Measurements from ENCODE around the gene ABCB8. TPM values are rescaled to one million over a fixed set of nuclear protein-coding genes. Genes with fewer than 3 reads are reported as not detected.

Gene ABCB8
- total RNA-seq, 1 donor from 2014 or later: 7.9 TPM

GRCh38 chr7:150986099-150986512 is 42.1 kb upstream of the ABCB8 start:
- H3K36me3 Mint-ChIP-seq: no peaks in the 10 kb centered on the region
- TF ChIP-seq, protein P1, sequence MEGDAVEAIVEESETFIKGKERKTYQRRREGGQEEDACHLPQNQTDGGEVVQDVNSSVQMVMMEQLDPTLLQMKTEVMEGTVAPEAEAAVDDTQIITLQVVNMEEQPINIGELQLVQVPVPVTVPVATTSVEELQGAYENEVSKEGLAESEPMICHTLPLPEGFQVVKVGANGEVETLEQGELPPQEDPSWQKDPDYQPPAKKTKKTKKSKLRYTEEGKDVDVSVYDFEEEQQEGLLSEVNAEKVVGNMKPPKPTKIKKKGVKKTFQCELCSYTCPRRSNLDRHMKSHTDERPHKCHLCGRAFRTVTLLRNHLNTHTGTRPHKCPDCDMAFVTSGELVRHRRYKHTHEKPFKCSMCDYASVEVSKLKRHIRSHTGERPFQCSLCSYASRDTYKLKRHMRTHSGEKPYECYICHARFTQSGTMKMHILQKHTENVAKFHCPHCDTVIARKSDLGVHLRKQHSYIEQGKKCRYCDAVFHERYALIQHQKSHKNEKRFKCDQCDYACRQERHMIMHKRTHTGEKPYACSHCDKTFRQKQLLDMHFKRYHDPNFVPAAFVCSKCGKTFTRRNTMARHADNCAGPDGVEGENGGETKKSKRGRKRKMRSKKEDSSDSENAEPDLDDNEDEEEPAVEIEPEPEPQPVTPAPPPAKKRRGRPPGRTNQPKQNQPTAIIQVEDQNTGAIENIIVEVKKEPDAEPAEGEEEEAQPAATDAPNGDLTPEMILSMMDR (IDR thresholded peaks at IDR 0.05): peak; percentile 77
- no peak for TF ChIP-seq EZH2 (IDR thresholded peaks at IDR 0.05)
- TF ChIP-seq EZH2phosphoT487 (IDR thresholded peaks at IDR 0.05): no peak
- peaks cover 23% of the 10 kb centered on the region for H3K4me1 Mint-ChIP-seq
- no peak overlapping the region for H2AFZ ChIP-seq (replicated peaks)
- peak; percentile 85 for DNase-seq (ENCODE audit: low spot score)
- no peaks in the 10 kb centered on the region for H3K9me3 ChIP-seq (ENCODE audit: low read depth)
- no peaks in the 10 kb centered on the region for H3F3A ChIP-seq (ENCODE audit: low read depth)
- peaks cover 3% of the 10 kb centered on the region for H4K20me1 ChIP-seq (ENCODE audit: low read depth)
- H3K27ac Mint-ChIP-seq: no peak overlapping the region
- no peak overlapping the region for H3K4me3 Mint-ChIP-seq
- peaks cover 36% of the 10 kb centered on the region for H3K27me3 Mint-ChIP-seq (ENCODE audit: insufficient read depth, low read depth)
- H3K4me2 ChIP-seq: no peak overlapping the region
- no peaks in the 10 kb centered on the region for H3K36me3 ChIP-seq
- H3K27me3 ChIP-seq: peaks cover 36% of the 10 kb centered on the region
- H3K4me1 ChIP-seq: peaks cover under 1% of the 10 kb centered on the region
- no peak overlapping the region for H3K27ac ChIP-seq
- no peak overlapping the region for H3K9ac ChIP-seq
- H3K79me2 ChIP-seq (ENCODE audit: low read depth): no peaks in the 10 kb centered on the region
- H3K4me3 ChIP-seq: no peak overlapping the region
- H3K9me3 Mint-ChIP-seq: peaks cover 7% of the 10 kb centered on the region

DNA sequence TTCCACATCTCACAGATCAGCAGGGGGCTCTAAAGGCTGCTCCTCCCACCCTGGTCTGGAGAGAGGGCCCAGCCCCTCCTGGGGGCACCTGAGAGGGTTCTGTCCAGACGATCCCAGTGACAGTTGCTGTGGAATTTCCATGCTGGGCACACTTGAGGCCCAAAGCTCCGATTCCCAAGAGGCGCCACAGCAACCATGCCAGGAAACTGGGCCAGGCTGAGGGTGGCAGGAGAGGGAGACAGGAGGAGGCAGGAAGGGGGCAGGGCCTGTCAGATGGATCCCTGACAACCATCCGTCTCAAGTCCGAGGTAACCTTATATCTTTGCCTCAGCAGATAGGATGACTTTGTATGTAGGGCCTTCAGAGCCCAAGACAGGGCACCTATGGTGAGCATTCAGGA is 41.7 kb upstream of the ABCB8 start:
- H3K9ac ChIP-seq: no peak overlapping the region
- no peaks in the 10 kb centered on the region for H3F3A ChIP-seq (ENCODE audit: low read depth)
- no peaks in the 10 kb centered on the region for H3K9me3 ChIP-seq (ENCODE audit: low read depth)
- H3K79me2 ChIP-seq (ENCODE audit: low read depth): no peaks in the 10 kb centered on the region
- H3K27me3 Mint-ChIP-seq (ENCODE audit: insufficient read depth, low read depth): peaks cover 32% of the 10 kb centered on the region
- TF ChIP-seq, protein P1 (IDR thresholded peaks at IDR 0.05): no peak
- peaks cover 20% of the 10 kb centered on the region for H3K4me1 Mint-ChIP-seq
- H3K27ac Mint-ChIP-seq: no peak overlapping the region
- H3K4me1 ChIP-seq: no peaks in the 10 kb centered on the region
- no peaks in the 10 kb centered on the region for H3K36me3 ChIP-seq
- H3K4me3 Mint-ChIP-seq: no peak overlapping the region
- H2AFZ ChIP-seq (replicated peaks): no peak overlapping the region
- H3K4me3 ChIP-seq: no peak overlapping the region
- peaks cover 32% of the 10 kb centered on the region for H3K27me3 ChIP-seq
- H3K9me3 Mint-ChIP-seq: peaks cover 7% of the 10 kb centered on the region
- DNase-seq (ENCODE audit: low spot score): no peak
- no peak overlapping the region for H3K4me2 ChIP-seq
- H3K27ac ChIP-seq: no peak overlapping the region
- H3K36me3 Mint-ChIP-seq: no peaks in the 10 kb centered on the region
- H4K20me1 ChIP-seq (ENCODE audit: low read depth): peaks cover 3% of the 10 kb centered on the region

- DNase-seq (ENCODE audit: low spot score): peak; percentile 84
- H3F3A ChIP-seq (ENCODE audit: low read depth): peaks cover 5% of the 10 kb centered on the region
- H3K4me3 ChIP-seq: peak overlapping the region; percentile 38
- H3K79me2 ChIP-seq (ENCODE audit: low read depth): no peaks in the 10 kb centered on the region
- Mint-ChIP-seq H3K36me3 (no peaks in the 10 kb centered on the region), H3K9me3 (peaks cover 9% of the 10 kb centered on the region), H3K27ac (no peak overlapping the region), H3K27me3 (ENCODE audit: insufficient read depth, low read depth) (peaks cover 14% of the 10 kb centered on the region), H3K4me1 (peaks cover 26% of the 10 kb centered on the region), H3K4me3 (peak overlapping the region; percentile 69)
- no peak overlapping the region for H3K9ac ChIP-seq
- H3K4me2 ChIP-seq: peak overlapping the region; percentile 66
- peak overlapping the region; percentile 57 for H2AFZ ChIP-seq (replicated peaks)
- H3K9me3 ChIP-seq (ENCODE audit: low read depth): no peaks in the 10 kb centered on the region
- H3K36me3 ChIP-seq: no peaks in the 10 kb centered on the region
- peaks cover 12% of the 10 kb centered on the region for H3K27me3 ChIP-seq
- no peak overlapping the region for H3K27ac ChIP-seq
- peaks cover 12% of the 10 kb centered on the region for H3K4me1 ChIP-seq
- TF ChIP-seq, protein P1 (IDR thresholded peaks at IDR 0.05): peak; percentile 92
- no peak for TF ChIP-seq EZH2phosphoT487 (IDR thresholded peaks at IDR 0.05)
- peaks cover 3% of the 10 kb centered on the region for H4K20me1 ChIP-seq (ENCODE audit: low read depth)
Observed at GRCh38 chr7:150988230-150989226, 39.7 kb upstream of the ABCB8 start.

Measured in neural progenitor cell (in vitro differentiated cells).